T-helper 2 cell (primary cell): Measurements from ENCODE around the gene CLEC14A.
A peak's percentile ranks its signal among the peaks of the same experiment; 100 is the strongest.

ENCODE experiments used
- DNase-seq, 5 experiments: peaks; one replicate each; pipeline versions ENCODE4 v3.0.0 to v3.0.0-alpha.2; 2012 to 2022

The CLEC14A gene

GRCh38 chr14:38243696-38244240 is 12.1 kb downstream of the CLEC14A start:
- no peak for DNase-seq

- DNase-seq: no peak
Observed at GRCh38 chr14:38238878-38239277, 17.0 kb downstream of the CLEC14A start.

- DNase-seq: no peak
Observed at GRCh38 chr14:38238332-38238731, 17.6 kb downstream of the CLEC14A start.

- DNase-seq: no peak
Observed at GRCh38 chr14:38233218-38233617, 22.7 kb downstream of the CLEC14A start.

GRCh38 chr14:38226366-38226765 is 29.5 kb downstream of the CLEC14A start:
- DNase-seq: no peak

GRCh38 chr14:38225946-38226345 is 29.9 kb downstream of the CLEC14A start:
- DNase-seq: no peak

GRCh38 chr14:38224338-38224737 is 31.6 kb downstream of the CLEC14A start:
- DNase-seq: no peak

- no peak for DNase-seq
Observed at GRCh38 chr14:38221077-38221476, 34.8 kb downstream of the CLEC14A start.

- DNase-seq: no peak
Observed at GRCh38 chr14:38217553-38217952, 38.3 kb downstream of the CLEC14A start.

GRCh38 chr14:38213001-38213400 is 42.9 kb downstream of the CLEC14A start:
- no peak for DNase-seq

- DNase-seq: no peak
Observed at GRCh38 chr14:38212111-38212510, 43.8 kb downstream of the CLEC14A start.

- DNase-seq: no peak
Observed at GRCh38 chr14:38211255-38211735, 44.6 kb downstream of the CLEC14A start.

GRCh38 chr14:38210587-38211216 is 45.2 kb downstream of the CLEC14A start:
- no peak for DNase-seq

GRCh38 chr14:38209572-38210557 is 46.0 kb downstream of the CLEC14A start:
- DNase-seq: no peak

- peak in 1 of 5 experiments; percentile 30 for DNase-seq
Observed at GRCh38 chr14:38208618-38209562, 47.0 kb downstream of the CLEC14A start.

GRCh38 chr14:38207736-38208617 is 47.9 kb downstream of the CLEC14A start, which contains the start of gene SSTR1:
Gene SSTR1, plus strand, starts transcription at chr14:38207904. Its CDS starts 1,486 bp downstream, at chr14:38209390.
- no peak for DNase-seq

GRCh38 chr14:38207377-38207735 is 48.5 kb downstream of the CLEC14A start:
- DNase-seq: no peak

- DNase-seq: no peak
Observed at GRCh38 chr14:38206689-38207376, 49.1 kb downstream of the CLEC14A start.

GRCh38 chr14:38205949-38206665 is 49.8 kb downstream of the CLEC14A start:
- DNase-seq: no peak
